Neural cell (in vitro differentiated cells): ENCODE results near the gene TRMT1. TPM values are rescaled to one million over a fixed set of nuclear protein-coding genes. Genes with fewer than 3 reads are reported as not detected.
A peak's percentile ranks its signal among the peaks of the same experiment; 100 is the strongest.

Experiments
- H2AFZ ChIP-seq: fragments of 200-600, 300-800 bp; sonication (generic), shearing (Covaris generic); 2 replicates; pipeline ENCODE4 v1.6.0; 2014; ENCODE audit warnings: low read depth, mild to moderate bottlenecking, antibody characterized with exemption, low read length, moderate library complexity
- H3F3A ChIP-seq: fragments of 200-600 bp; shearing (Covaris generic); 2 replicates; pipeline ENCODE4 v1.6.1; 2016; ENCODE audit warnings: mild to moderate bottlenecking, moderate library complexity, mixed read lengths, antibody characterized with exemption, low read length; ENCODE audit not compliant: insufficient read depth, poor library complexity, severe bottlenecking
- H3K27ac ChIP-seq: fragments of 200-600, 300-800 bp; sonication (generic), shearing (Covaris generic); 2 replicates; pipeline ENCODE4 v1.5.1; 2014; ENCODE audit warnings: mild to moderate bottlenecking, low read length, moderate library complexity
- H3K27me3 ChIP-seq: fragments of 300-800, 200-600 bp; sonication (generic), shearing (Covaris generic); 2 replicates; pipeline ENCODE4 v1.6.0; 2014; ENCODE audit warnings: mild to moderate bottlenecking, low read depth, low read length, moderate library complexity; ENCODE audit not compliant: insufficient read depth
- H3K36me3 ChIP-seq: fragments of 300-800, 200-600 bp; sonication (generic), shearing (Covaris generic); 2 replicates; pipeline ENCODE4 v1.5.1; 2014; ENCODE audit warnings: mild to moderate bottlenecking, antibody characterized with exemption, low read length, moderate library complexity; ENCODE audit not compliant: insufficient read depth
- H3K4me2 ChIP-seq: fragments of 300-800, 200-600 bp; sonication (generic), shearing (Covaris generic); 2 replicates; pipeline ENCODE4 v1.6.0; 2014; ENCODE audit warnings: mild to moderate bottlenecking, low read length
- H3K4me3 ChIP-seq: fragments of 300-800, 200-600 bp; sonication (generic), shearing (Covaris generic); 2 replicates; pipeline ENCODE4 v1.5.1; 2014; ENCODE audit warnings: mild to moderate bottlenecking, low read length, moderate library complexity
- H3K79me2 ChIP-seq: fragments of 200-600 bp; shearing (Covaris generic); replicated peaks from 2 replicates; pipeline ENCODE4 v1.6.0; 2014; ENCODE audit warnings: mild to moderate bottlenecking, low read length, moderate library complexity; ENCODE audit not compliant: insufficient read depth
- H3K9ac ChIP-seq: fragments of 300-800, 200-600 bp; sonication (generic), shearing (Covaris generic); 2 replicates; pipeline ENCODE4 v1.6.1; 2016; ENCODE audit warnings: mild to moderate bottlenecking, low read length, mixed read lengths
- H3K9me2 ChIP-seq: fragments of 200-600 bp; shearing (Covaris generic); 2 replicates; pipeline ENCODE4 v1.6.1; 2016; ENCODE audit warnings: mild to moderate bottlenecking, low read length, mixed read lengths; ENCODE audit not compliant: insufficient read depth
- H3K9me3 ChIP-seq: fragments of 200-600, 300-800 bp; sonication (generic), shearing (Covaris generic); 2 replicates; pipeline ENCODE4 v1.6.1; 2016; ENCODE audit warnings: mild to moderate bottlenecking, mixed run types, low read length, moderate library complexity, mixed read lengths
- H4K20me1 ChIP-seq: fragments of 200-600 bp; shearing (Covaris generic); 2 replicates; pipeline ENCODE4 v1.6.1; 2016; ENCODE audit warnings: mild to moderate bottlenecking, mixed run types; ENCODE audit not compliant: insufficient read depth
- EP300 ChIP-seq: fragments of 450-650 bp; conservative IDR thresholded peaks from 2 replicates; pipeline ENCODE4 v1.6.1; 2014; ENCODE audit warnings: antibody characterized with exemption, mild to moderate bottlenecking, moderate library complexity; ENCODE audit not compliant: poor library complexity, severe bottlenecking
- EZH2 ChIP-seq: fragments of 200-600, 300-800 bp; shearing (Covaris generic), sonication (generic); IDR thresholded peaks from 2 replicates; pipeline ENCODE4 v1.6.1; 2014; ENCODE audit warnings: antibody characterized with exemption, low read length, borderline replicate concordance, mild to moderate bottlenecking; ENCODE audit not compliant: insufficient read depth, poor library complexity, severe bottlenecking
- MXI1 ChIP-seq: fragments of 450-650 bp; conservative IDR thresholded peaks from 2 replicates; pipeline ENCODE4 v1.6.1; 2014; ENCODE audit warnings: antibody characterized with exemption, mild to moderate bottlenecking; ENCODE audit not compliant: poor library complexity, severe bottlenecking
- POLR2AphosphoS5 ChIP-seq: IDR thresholded peaks from 2 replicates; pipeline ENCODE4 v1.6.1; 2012
- SMC3 ChIP-seq: fragments of 450-650 bp; conservative IDR thresholded peaks from 2 replicates; pipeline ENCODE4 v1.6.1; 2014; ENCODE audit warnings: antibody characterized with exemption, mild to moderate bottlenecking, moderate library complexity; ENCODE audit not compliant: poor library complexity
- TAF1 ChIP-seq: IDR thresholded peaks from 2 replicates; pipeline ENCODE4 v1.6.1; 2012; ENCODE audit warnings: low read depth
- polyA plus RNA-seq: library from polyadenylated mRNA; depleted of rRNA; stranded (reverse); fragments of >200 nt; gene quantifications from 2 replicates; pipeline ENCODE4 v1.2.3, GENCODE V29; 2014
- TF ChIP-seq, protein P1 (sequence below): fragments of 450-650 bp; IDR thresholded peaks from 2 replicates; pipeline ENCODE4 v1.5.1; 2014; ENCODE audit warnings: antibody characterized with exemption, mild to moderate bottlenecking, moderate library complexity; ENCODE audit not compliant: poor library complexity, severe bottlenecking
- TF ChIP-seq, protein P2 (sequence below): IDR thresholded peaks from 2 replicates; pipeline ENCODE4 v1.6.1; 2012; ENCODE audit warnings: borderline replicate concordance

The TRMT1 gene
- polyA plus RNA-seq, 1 donor from 2014 or later = 94.4 TPM

- Histone ChIP-seq H4K20me1 (no peaks in the 10 kb centered on the region), H3K27me3 (no peaks in the 10 kb centered on the region), H3K9ac (no peak overlapping the region), H3K27ac (no peak overlapping the region), H3F3A (no peaks in the 10 kb centered on the region), H3K9me3 (no peaks in the 10 kb centered on the region), H2AFZ (no peak overlapping the region), H3K4me3 (peak overlapping the region; percentile 93), H3K36me3 (no peaks in the 10 kb centered on the region), H3K4me2 (no peak overlapping the region), H3K79me2 (peaks cover 52% of the 10 kb centered on the region), H3K9me2 (no peaks in the 10 kb centered on the region)
- no peak for TF ChIP-seq MXI1
- TF ChIP-seq, protein P1, sequence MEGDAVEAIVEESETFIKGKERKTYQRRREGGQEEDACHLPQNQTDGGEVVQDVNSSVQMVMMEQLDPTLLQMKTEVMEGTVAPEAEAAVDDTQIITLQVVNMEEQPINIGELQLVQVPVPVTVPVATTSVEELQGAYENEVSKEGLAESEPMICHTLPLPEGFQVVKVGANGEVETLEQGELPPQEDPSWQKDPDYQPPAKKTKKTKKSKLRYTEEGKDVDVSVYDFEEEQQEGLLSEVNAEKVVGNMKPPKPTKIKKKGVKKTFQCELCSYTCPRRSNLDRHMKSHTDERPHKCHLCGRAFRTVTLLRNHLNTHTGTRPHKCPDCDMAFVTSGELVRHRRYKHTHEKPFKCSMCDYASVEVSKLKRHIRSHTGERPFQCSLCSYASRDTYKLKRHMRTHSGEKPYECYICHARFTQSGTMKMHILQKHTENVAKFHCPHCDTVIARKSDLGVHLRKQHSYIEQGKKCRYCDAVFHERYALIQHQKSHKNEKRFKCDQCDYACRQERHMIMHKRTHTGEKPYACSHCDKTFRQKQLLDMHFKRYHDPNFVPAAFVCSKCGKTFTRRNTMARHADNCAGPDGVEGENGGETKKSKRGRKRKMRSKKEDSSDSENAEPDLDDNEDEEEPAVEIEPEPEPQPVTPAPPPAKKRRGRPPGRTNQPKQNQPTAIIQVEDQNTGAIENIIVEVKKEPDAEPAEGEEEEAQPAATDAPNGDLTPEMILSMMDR = no peak
- no peak for TF ChIP-seq EP300
- TF ChIP-seq EZH2 = no peak
- TF ChIP-seq SMC3 = no peak
- TF ChIP-seq TAF1 = no peak
- TF ChIP-seq POLR2AphosphoS5 = no peak
Measured at GRCh38 chr19:13120031-13120430, 3.5 kb upstream of the TRMT1 start.

DNA sequence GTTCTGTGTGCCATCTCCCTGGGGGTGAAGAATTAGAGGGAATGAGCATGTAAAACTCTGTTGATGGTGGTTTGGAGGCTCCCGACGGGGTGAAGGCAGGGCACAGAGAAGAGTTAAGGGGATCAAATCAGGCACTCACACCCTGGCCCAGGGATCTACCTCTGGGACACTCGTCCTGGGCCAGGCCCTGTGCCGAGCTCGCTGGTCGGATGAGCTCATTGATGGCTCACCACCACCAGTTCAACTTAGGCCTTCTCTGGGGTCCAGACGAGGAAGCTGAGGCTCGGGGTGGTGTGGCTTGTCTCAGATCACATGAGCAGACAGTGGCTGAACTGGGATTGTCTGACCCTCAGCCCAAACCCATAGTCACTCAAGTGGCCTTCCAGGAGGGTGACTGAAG, 3.1 kb upstream of the TRMT1 start:
- Histone ChIP-seq H3K9me2 (no peaks in the 10 kb centered on the region), H3K9me3 (no peaks in the 10 kb centered on the region), H3K27ac (no peak overlapping the region), H3K9ac (peak overlapping the region; percentile 94), H3K4me2 (peak overlapping the region; percentile 73), H3K36me3 (no peaks in the 10 kb centered on the region), H3K4me3 (peak overlapping the region; percentile 93), H3F3A (no peaks in the 10 kb centered on the region), H3K27me3 (no peaks in the 10 kb centered on the region), H2AFZ (no peak overlapping the region), H3K79me2 (peaks cover 52% of the 10 kb centered on the region), H4K20me1 (no peaks in the 10 kb centered on the region)
- TF ChIP-seq MXI1 = no peak
- TF ChIP-seq, protein P2, sequence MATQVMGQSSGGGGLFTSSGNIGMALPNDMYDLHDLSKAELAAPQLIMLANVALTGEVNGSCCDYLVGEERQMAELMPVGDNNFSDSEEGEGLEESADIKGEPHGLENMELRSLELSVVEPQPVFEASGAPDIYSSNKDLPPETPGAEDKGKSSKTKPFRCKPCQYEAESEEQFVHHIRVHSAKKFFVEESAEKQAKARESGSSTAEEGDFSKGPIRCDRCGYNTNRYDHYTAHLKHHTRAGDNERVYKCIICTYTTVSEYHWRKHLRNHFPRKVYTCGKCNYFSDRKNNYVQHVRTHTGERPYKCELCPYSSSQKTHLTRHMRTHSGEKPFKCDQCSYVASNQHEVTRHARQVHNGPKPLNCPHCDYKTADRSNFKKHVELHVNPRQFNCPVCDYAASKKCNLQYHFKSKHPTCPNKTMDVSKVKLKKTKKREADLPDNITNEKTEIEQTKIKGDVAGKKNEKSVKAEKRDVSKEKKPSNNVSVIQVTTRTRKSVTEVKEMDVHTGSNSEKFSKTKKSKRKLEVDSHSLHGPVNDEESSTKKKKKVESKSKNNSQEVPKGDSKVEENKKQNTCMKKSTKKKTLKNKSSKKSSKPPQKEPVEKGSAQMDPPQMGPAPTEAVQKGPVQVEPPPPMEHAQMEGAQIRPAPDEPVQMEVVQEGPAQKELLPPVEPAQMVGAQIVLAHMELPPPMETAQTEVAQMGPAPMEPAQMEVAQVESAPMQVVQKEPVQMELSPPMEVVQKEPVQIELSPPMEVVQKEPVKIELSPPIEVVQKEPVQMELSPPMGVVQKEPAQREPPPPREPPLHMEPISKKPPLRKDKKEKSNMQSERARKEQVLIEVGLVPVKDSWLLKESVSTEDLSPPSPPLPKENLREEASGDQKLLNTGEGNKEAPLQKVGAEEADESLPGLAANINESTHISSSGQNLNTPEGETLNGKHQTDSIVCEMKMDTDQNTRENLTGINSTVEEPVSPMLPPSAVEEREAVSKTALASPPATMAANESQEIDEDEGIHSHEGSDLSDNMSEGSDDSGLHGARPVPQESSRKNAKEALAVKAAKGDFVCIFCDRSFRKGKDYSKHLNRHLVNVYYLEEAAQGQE = no peak
